Stimulated activated naive B cell treated with anti-CD40 and anti-IgM and Interleukin-4, amounts not matched to agents 10 μg/mL and 1 μg/mL and 100 μg/mL, for 72 hours (primary cell): ENCODE measurements around the gene DHRSX.
"Not testable (repeated sequence)": the region's sequence is repeated elsewhere in the genome, so short reads cannot be mapped to it uniquely, and the experiment has no call there.

ENCODE experiments used
- ATAC-seq, 2 donors: fragments of 150-1000 bp; cut with Tn5 transposase; replicated peaks; 2 replicates each; pipeline ENCODE4 v1.10.0; 2021; ENCODE audit warnings: moderate library complexity in 1 of 2
- DNase-seq: peaks from one replicate; pipeline ENCODE4 v3.0.0; 2021
- H3K27ac Mint-ChIP-seq: one replicate; pipeline ENCODE4 v1.8.0; 2022; ENCODE audit warnings: mild to moderate bottlenecking, mixed read lengths
- H3K27me3 Mint-ChIP-seq, 2 donors: one replicate each; pipeline ENCODE4 v1.8.0; 2022; ENCODE audit warnings: mixed read lengths in 2 of 2
- H3K36me3 Mint-ChIP-seq, 2 donors: one replicate each; pipeline ENCODE4 v1.8.0; 2022; ENCODE audit warnings: mixed read lengths in 2 of 2, mild to moderate bottlenecking in 1 of 2
- H3K4me1 Mint-ChIP-seq, 2 donors: one replicate each; pipeline ENCODE4 v1.8.0; 2022; ENCODE audit warnings: mixed read lengths in 2 of 2, mild to moderate bottlenecking in 1 of 2
- H3K4me3 Mint-ChIP-seq, 2 donors: one replicate each; pipeline ENCODE4 v1.8.0; 2022; ENCODE audit warnings: mild to moderate bottlenecking in 2 of 2, mixed read lengths in 2 of 2, moderate library complexity in 1 of 2
- H3K9me3 Mint-ChIP-seq, 2 donors: one replicate each; pipeline ENCODE4 v1.8.0; 2022; ENCODE audit warnings: mixed read lengths in 2 of 2, mild to moderate bottlenecking in 1 of 2

The DHRSX gene

GRCh38 chrX:2282490-2283090 lies 218.2 kb downstream of the DHRSX start:
- no peak for DNase-seq
- ATAC-seq = no peak
- no peak overlapping the region for H3K4me3 Mint-ChIP-seq
- H3K4me1 Mint-ChIP-seq = peaks cover 11 to 13% of the 10 kb centered on the region in 2 donors
- no peaks in the 10 kb centered on the region for H3K27me3 Mint-ChIP-seq
- H3K36me3 Mint-ChIP-seq = peaks cover 17 to 25% of the 10 kb centered on the region in 2 donors
- no peak overlapping the region for H3K27ac Mint-ChIP-seq
- no peaks in the 10 kb centered on the region for H3K9me3 Mint-ChIP-seq

GRCh38 chrX:2272337-2272736 lies 228.4 kb downstream of the DHRSX start:
- peaks cover 0 to 1% of the 10 kb centered on the region in 2 donors for H3K4me1 Mint-ChIP-seq
- H3K27me3 Mint-ChIP-seq = no peaks in the 10 kb centered on the region
- no peak for DNase-seq
- no peak for ATAC-seq
- H3K9me3 Mint-ChIP-seq = peaks cover 0 to 4% of the 10 kb centered on the region in 2 donors
- no peak overlapping the region for H3K4me3 Mint-ChIP-seq
- H3K27ac Mint-ChIP-seq = no peak overlapping the region
- H3K36me3 Mint-ChIP-seq = peaks cover 29 to 39% of the 10 kb centered on the region in 2 donors

GRCh38 chrX:2271595-2271994 lies 229.2 kb downstream of the DHRSX start:
- not testable (repeated sequence) for H3K4me3 Mint-ChIP-seq, H3K4me1 Mint-ChIP-seq, H3K27me3 Mint-ChIP-seq, DNase-seq, H3K9me3 Mint-ChIP-seq, H3K27ac Mint-ChIP-seq, ATAC-seq
- peaks cover 32 to 44% of the 10 kb centered on the region in 2 donors for H3K36me3 Mint-ChIP-seq

- H3K27ac Mint-ChIP-seq, H3K27me3 Mint-ChIP-seq, H3K9me3 Mint-ChIP-seq, H3K4me3 Mint-ChIP-seq, ATAC-seq, H3K4me1 Mint-ChIP-seq, DNase-seq: not testable (repeated sequence)
- H3K36me3 Mint-ChIP-seq = peaks cover 38 to 48% of the 10 kb centered on the region in 2 donors
These were observed 230.0 kb downstream of the DHRSX start for GRCh38 chrX:2270783-2271182.

GRCh38 chrX:2267890-2268289 lies 232.9 kb downstream of the DHRSX start:
- Mint-ChIP-seq H3K36me3 (peaks cover 43 to 51% of the 10 kb centered on the region in 2 donors), H3K27me3 (no peaks in the 10 kb centered on the region), H3K4me3 (no peak overlapping the region), H3K9me3 (peaks cover 0 to 4% of the 10 kb centered on the region in 2 donors), H3K27ac (no peak overlapping the region), H3K4me1 (peaks cover 3 to 4% of the 10 kb centered on the region in 2 donors)
- ATAC-seq = no peak
- DNase-seq = no peak

GRCh38 chrX:2266445-2267349 lies 234.1 kb downstream of the DHRSX start:
- Mint-ChIP-seq H3K27ac (no peak overlapping the region), H3K36me3 (peaks cover 41 to 51% of the 10 kb centered on the region in 2 donors), H3K9me3 (peaks cover 0 to 4% of the 10 kb centered on the region in 2 donors), H3K27me3 (no peaks in the 10 kb centered on the region), H3K4me3 (no peak overlapping the region), H3K4me1 (peaks cover 7 to 16% of the 10 kb centered on the region in 2 donors)
- ATAC-seq (no peak), DNase-seq (no peak)

- ATAC-seq, DNase-seq: not testable (repeated sequence)
- H3K36me3 Mint-ChIP-seq = peaks cover 34 to 48% of the 10 kb centered on the region in 2 donors
These were observed 234.9 kb downstream of the DHRSX start for GRCh38 chrX:2265658-2266444.

GRCh38 chrX:2264179-2265030 lies 236.4 kb downstream of the DHRSX start:
- Mint-ChIP-seq H3K27me3 (no peaks in the 10 kb centered on the region), H3K9me3 (no peaks in the 10 kb centered on the region), H3K4me3 (no peak overlapping the region), H3K4me1 (peaks cover 5 to 16% of the 10 kb centered on the region in 2 donors), H3K27ac (no peak overlapping the region), H3K36me3 (peaks cover 32 to 48% of the 10 kb centered on the region in 2 donors)
- DNase-seq = no peak
- ATAC-seq = no peak

More at GRCh38 chrX:2265658-2266444, 234.9 kb downstream of the DHRSX start:
- not testable (repeated sequence) for H3K9me3 Mint-ChIP-seq, H3K27ac Mint-ChIP-seq, H3K27me3 Mint-ChIP-seq, H3K4me3 Mint-ChIP-seq
- peaks cover 5 to 16% of the 10 kb centered on the region in 2 donors for H3K4me1 Mint-ChIP-seq

- H3K27ac Mint-ChIP-seq = no peak overlapping the region
These were observed 237.6 kb downstream of the DHRSX start for GRCh38 chrX:2263203-2263602.

GRCh38 chrX:2262668-2263055 lies 238.1 kb downstream of the DHRSX start:
- peaks cover 5 to 16% of the 10 kb centered on the region in 2 donors for H3K4me1 Mint-ChIP-seq
- no peaks in the 10 kb centered on the region for H3K27me3 Mint-ChIP-seq
- ATAC-seq = peak; percentile 10 to 31
- H3K36me3 Mint-ChIP-seq = peaks cover 32 to 48% of the 10 kb centered on the region in 2 donors
- peak overlapping the region; percentile 63 for H3K27ac Mint-ChIP-seq
- DNase-seq = no peak
- H3K4me3 Mint-ChIP-seq = no peak overlapping the region
- H3K9me3 Mint-ChIP-seq = no peaks in the 10 kb centered on the region

More at GRCh38 chrX:2263203-2263602, 237.6 kb downstream of the DHRSX start:
- Mint-ChIP-seq H3K36me3 (peaks cover 32 to 48% of the 10 kb centered on the region in 2 donors), H3K4me3 (no peak overlapping the region), H3K4me1 (peaks cover 5 to 16% of the 10 kb centered on the region in 2 donors), H3K9me3 (no peaks in the 10 kb centered on the region), H3K27me3 (no peaks in the 10 kb centered on the region)
- ATAC-seq (peak in 1 of 2 donors; percentile 3), DNase-seq (no peak)

- H3K36me3 Mint-ChIP-seq = peaks cover 33 to 48% of the 10 kb centered on the region in 2 donors
- ATAC-seq = peak; percentile 39 to 54
- no peak overlapping the region for H3K4me3 Mint-ChIP-seq
- no peaks in the 10 kb centered on the region for H3K27me3 Mint-ChIP-seq
- peak overlapping the region; percentile 63 for H3K27ac Mint-ChIP-seq
- no peaks in the 10 kb centered on the region for H3K9me3 Mint-ChIP-seq
- no peak for DNase-seq
- H3K4me1 Mint-ChIP-seq = peaks cover 5 to 16% of the 10 kb centered on the region in 2 donors
These were observed 238.7 kb downstream of the DHRSX start for GRCh38 chrX:2261831-2262667.

GRCh38 chrX:2252331-2253065 lies 248.3 kb downstream of the DHRSX start:
- Mint-ChIP-seq H3K27ac (no peak overlapping the region), H3K27me3 (no peaks in the 10 kb centered on the region), H3K4me3 (no peak overlapping the region), H3K4me1 (peaks cover 0 to 3% of the 10 kb centered on the region in 2 donors), H3K36me3 (peaks cover 27 to 29% of the 10 kb centered on the region in 2 donors), H3K9me3 (peaks cover 7 to 11% of the 10 kb centered on the region in 2 donors)
- ATAC-seq (no peak), DNase-seq (no peak)
